Effector memory CD4-positive, alpha-beta T cell (primary cell): ENCODE results near the gene UGT1A3.
"Not testable (repeated sequence)": the region's sequence is repeated elsewhere in the genome, so short reads cannot be mapped to it uniquely, and the experiment has no call there.

ENCODE experiments used
- DNase-seq, 3 donors: peaks; one replicate each; pipeline ENCODE4 v3.0.0-alpha.2; 2020
- H3K27ac ChIP-seq: 2 replicates; pipeline ENCODE4 v1.7.0; 2013; ENCODE audit warnings: mild to moderate bottlenecking, low read length, moderate library complexity; ENCODE audit not compliant: insufficient read depth, poor library complexity, severe bottlenecking
- H3K27me3 ChIP-seq: replicated peaks from 2 replicates; pipeline ENCODE4 v1.7.0; 2013; ENCODE audit warnings: mild to moderate bottlenecking, low read length; ENCODE audit not compliant: insufficient read depth, control insufficient read depth, poor library complexity, severe bottlenecking
- H3K36me3 ChIP-seq: 2 replicates; pipeline ENCODE4 v1.7.0; 2013; ENCODE audit warnings: mild to moderate bottlenecking, low read length, moderate library complexity; ENCODE audit not compliant: control insufficient read depth, insufficient read depth
- H3K4me1 ChIP-seq: 2 replicates; pipeline ENCODE4 v1.7.0; 2013; ENCODE audit warnings: low read length, mild to moderate bottlenecking; ENCODE audit not compliant: control insufficient read depth, insufficient read depth, poor library complexity, severe bottlenecking
- H3K4me3 ChIP-seq: 2 replicates; pipeline ENCODE4 v1.7.0; 2013; ENCODE audit warnings: low read length, low read depth, mild to moderate bottlenecking; ENCODE audit not compliant: insufficient read depth, poor library complexity, severe bottlenecking
- H3K9me3 ChIP-seq: 2 replicates; pipeline ENCODE4 v1.7.0; 2013; ENCODE audit warnings: mild to moderate bottlenecking, low read length, moderate library complexity; ENCODE audit not compliant: control insufficient read depth

The UGT1A3 gene

DNA sequence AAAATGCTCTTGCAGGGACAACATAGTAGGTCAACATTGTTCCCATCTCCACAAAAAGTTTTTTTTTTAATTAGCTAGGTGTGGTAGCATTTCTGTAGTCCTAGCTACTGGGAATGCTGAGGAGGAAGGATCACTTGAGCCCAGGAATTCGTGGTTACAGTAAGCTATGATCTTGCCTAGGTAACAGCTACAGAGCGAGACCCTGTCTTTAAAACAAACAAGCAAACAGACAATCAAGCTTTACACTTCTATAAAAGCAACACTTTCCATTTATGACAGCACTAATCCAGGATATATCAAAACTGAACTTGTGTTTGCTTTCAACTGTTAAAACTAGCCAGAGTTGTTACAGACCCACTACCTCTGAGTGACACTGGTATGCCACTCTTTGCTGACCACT is 12.0 kb downstream of the UGT1A3 start:
- Histone ChIP-seq H3K4me1 (no peaks in the 10 kb centered on the region), H3K4me3 (no peak overlapping the region), H3K36me3 (no peaks in the 10 kb centered on the region), H3K27me3 (no peaks in the 10 kb centered on the region), H3K9me3 (no peaks in the 10 kb centered on the region), H3K27ac (no peak overlapping the region)
- no peak for DNase-seq

DNA sequence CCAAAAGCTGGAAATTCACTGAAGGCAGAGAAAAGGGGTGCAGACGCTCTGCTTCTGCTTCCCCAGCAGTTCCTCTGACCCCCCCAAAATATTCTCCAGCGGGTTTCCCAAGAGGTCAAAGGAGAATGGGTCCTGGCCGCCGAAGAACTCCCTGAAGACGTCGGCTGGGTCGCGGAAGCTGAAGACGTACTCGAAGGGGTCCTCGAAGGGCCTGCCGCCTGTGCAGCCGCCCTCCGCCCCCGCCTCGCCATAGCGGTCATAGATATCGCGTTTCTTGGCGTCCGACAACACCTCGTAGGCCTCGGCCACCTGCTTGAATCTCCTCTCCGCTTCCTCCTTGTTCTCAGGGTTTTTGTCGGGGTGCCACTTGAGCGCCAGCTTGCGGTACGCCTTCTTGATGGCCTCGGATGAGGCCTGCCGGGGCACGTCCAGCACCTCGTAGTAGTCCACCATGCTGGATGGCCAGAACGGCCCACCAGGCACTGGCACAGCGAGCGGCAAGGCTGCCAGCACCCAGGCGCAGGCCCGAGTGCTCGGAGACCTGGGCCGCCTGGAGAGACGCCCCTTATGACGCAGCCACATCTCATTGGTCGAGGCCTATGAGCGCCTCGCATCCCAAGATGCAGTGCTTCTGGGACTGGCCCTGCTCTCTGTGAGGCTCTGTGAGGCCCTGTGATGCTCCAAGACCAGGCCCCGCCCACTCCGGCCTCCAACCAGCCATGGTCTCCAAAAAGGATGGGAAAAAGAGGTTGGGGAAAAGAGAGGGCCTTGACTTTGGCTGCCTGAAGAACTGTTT is 14.8 kb downstream of the UGT1A3 start:
- DNase-seq: no peak
- H3K4me3 ChIP-seq: no peak overlapping the region
- no peaks in the 10 kb centered on the region for H3K27me3 ChIP-seq
- H3K9me3 ChIP-seq: no peaks in the 10 kb centered on the region
- H3K27ac ChIP-seq: no peak overlapping the region
- H3K36me3 ChIP-seq: no peaks in the 10 kb centered on the region
- no peaks in the 10 kb centered on the region for H3K4me1 ChIP-seq

DNA sequence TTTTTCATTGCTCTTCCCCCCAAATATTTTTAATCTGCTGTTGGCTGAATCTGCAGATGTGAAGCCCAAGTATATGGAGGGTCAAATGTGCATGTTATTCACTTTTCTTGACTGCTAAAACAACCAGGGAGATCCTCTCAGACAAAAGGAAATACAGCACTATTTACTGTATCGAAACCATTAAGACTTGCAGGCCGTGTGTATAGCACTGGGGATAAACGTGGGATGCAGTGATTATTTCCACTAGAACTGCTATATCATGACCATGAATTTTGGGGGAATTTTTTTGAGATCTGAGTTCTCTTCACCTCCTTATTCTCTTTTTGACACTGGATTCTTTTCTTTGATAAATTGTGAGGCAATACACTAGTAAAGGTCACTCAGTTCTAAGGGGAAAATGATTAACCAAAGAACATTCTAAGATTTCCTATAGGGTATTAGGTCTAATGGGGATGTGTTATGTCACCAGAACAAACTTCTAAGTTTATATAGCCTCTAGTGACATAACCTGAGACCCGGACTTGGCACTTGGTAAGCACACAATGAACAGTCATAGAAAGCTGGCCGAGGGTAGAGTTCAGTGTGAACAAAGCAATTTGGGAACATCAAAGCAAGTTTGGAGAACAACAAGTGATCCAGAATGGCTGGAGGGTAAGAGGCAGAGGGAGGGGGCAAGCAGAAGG is 16.4 kb downstream of the UGT1A3 start:
- Histone ChIP-seq H3K4me1 (no peaks in the 10 kb centered on the region), H3K4me3 (no peak overlapping the region), H3K9me3 (no peaks in the 10 kb centered on the region), H3K36me3 (no peaks in the 10 kb centered on the region), H3K27me3 (no peaks in the 10 kb centered on the region), H3K27ac (no peak overlapping the region)
- no peak for DNase-seq

DNA sequence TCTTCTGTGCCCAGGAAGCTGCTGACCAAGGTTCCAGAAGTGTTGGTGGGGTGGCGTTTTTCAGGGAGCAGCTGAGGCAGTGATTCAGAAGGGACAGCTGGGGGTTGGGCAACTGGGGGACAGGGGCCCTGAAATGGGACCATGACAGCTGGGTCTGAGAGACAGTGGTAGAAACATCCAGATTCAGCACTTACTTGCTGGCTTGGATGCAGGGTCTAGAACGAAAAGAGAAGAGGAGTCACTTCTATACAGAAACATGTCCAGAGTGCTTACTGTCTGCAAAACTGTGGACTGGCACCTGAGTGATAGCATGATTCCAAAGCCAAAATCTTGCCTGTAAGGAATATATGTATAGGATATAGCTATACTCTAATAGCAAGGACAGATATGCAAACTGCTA is 17.0 kb downstream of the UGT1A3 start:
- not testable (repeated sequence) for H3K4me3 ChIP-seq, DNase-seq, H3K27ac ChIP-seq, H3K9me3 ChIP-seq, H3K4me1 ChIP-seq, H3K27me3 ChIP-seq, H3K36me3 ChIP-seq

DNA sequence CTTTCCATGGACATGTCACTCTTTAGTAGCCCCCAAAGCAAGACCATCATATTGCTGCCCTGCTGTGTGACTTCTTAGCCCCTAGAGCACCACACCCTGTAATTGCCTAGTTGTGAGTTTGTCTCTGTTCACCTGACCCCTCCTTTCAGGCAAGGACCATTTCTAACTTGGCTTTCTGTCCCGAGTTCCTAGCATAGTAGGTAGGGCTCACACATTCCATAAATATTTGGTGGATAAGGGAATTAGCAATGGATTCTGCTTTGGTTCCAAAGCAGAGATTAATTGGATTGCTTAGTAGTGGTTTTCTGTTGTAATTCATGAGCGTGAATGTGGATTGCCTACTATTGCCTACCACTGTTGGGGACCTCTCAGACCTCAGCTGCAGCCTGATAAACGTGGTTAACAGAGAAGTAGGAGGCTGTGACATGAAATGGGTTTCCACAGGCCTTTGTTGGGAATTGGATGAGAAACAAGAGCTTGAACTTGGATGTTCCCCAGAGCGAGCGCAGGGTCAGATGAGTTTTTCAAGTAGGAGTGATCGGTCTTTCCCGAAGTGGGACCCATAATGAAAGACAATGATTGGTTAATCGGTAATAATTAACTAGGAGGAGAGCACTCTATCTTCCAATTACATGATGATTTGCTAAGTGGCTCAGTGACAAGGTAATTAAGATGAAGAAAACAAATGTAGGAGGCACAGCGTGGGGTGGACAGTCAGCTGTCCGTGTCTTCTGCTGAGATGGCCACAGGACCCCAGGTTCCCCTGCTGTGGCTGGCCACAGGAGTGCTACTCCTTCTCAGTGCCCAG is 17.8 kb downstream of the UGT1A3 start:
- no peaks in the 10 kb centered on the region for H3K36me3 ChIP-seq
- H3K27me3 ChIP-seq: no peaks in the 10 kb centered on the region
- no peak for DNase-seq
- H3K27ac ChIP-seq: no peak overlapping the region
- no peaks in the 10 kb centered on the region for H3K9me3 ChIP-seq
- H3K4me3 ChIP-seq: no peak overlapping the region
- no peaks in the 10 kb centered on the region for H3K4me1 ChIP-seq

DNA sequence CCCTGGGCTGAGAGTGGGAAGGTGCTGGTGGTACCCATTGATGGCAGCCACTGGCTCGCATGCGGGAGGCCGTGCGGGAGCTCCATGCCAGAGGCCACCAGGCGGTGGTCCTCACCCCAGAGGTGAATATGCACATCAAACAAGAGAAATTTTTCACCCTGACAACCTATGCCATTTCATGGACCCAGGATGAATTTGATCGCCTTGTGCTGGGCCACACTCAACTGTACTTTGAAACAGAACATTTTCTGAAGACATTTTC is 18.4 kb downstream of the UGT1A3 start:
- no peak overlapping the region for H3K27ac ChIP-seq
- H3K36me3 ChIP-seq: no peaks in the 10 kb centered on the region
- DNase-seq: no peak
- no peaks in the 10 kb centered on the region for H3K9me3 ChIP-seq
- no peak overlapping the region for H3K4me3 ChIP-seq
- H3K4me1 ChIP-seq: no peaks in the 10 kb centered on the region
- no peaks in the 10 kb centered on the region for H3K27me3 ChIP-seq

DNA sequence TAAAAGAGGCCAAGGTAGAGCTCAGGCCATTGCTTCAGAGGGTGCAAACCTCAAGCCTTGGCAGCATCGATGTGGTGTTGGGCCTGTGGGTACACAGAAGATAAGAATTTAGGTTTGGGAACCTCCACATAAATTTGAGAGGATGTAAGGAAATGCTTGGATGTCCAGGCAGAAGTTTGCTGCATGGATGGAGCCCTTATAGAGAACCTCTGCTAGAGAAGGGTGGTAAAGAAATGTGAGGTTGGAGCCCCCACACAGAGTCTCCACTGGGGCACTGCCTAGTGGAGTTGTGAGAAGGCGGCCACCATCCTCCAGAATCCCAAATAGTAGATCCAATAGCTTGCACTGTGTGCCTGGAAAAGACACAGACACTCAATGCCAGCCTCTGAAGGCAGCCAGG is 21.8 kb downstream of the UGT1A3 start:
- not testable (repeated sequence) for H3K9me3 ChIP-seq, H3K27me3 ChIP-seq, H3K4me1 ChIP-seq, H3K4me3 ChIP-seq, DNase-seq, H3K36me3 ChIP-seq, H3K27ac ChIP-seq

DNA sequence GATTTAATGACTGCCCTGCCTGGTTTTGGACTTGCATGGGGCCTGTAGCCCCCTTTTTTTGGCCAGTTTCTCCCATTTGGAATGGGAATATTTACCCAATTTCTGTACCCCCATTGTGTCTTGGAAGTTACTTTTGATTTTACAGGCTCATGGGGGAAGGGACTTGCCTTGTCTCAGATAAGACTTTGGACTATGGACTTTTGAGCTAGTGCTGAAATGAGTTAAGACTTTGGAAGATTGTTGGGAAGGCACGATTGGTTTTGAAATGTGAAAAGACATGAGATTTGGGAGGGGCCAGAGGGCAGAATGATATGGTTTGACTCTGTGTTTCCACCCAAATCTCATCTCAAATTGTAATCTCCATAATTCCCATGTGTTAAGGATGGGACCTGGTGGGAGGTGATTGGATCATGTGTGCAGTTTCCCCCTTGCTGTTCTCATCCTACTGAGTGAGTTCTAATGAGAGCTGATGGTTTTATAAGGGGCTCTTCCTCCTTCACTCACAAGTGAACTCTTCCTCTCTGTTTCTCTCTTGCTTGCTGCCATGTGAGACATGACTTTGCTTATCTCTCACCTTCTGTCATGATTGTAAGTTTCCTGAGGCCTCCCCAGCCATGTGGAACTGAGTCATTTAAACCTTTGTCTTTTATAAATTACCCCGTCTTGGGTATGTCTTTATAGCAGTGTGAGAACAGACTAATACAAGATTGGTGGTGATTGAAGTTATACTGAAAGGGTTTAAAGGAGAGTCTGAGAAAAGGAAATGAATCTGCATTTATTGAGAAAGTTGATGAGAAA is 22.6 kb downstream of the UGT1A3 start:
- H3K27me3 ChIP-seq, H3K4me1 ChIP-seq, DNase-seq: not testable (repeated sequence)

DNA sequence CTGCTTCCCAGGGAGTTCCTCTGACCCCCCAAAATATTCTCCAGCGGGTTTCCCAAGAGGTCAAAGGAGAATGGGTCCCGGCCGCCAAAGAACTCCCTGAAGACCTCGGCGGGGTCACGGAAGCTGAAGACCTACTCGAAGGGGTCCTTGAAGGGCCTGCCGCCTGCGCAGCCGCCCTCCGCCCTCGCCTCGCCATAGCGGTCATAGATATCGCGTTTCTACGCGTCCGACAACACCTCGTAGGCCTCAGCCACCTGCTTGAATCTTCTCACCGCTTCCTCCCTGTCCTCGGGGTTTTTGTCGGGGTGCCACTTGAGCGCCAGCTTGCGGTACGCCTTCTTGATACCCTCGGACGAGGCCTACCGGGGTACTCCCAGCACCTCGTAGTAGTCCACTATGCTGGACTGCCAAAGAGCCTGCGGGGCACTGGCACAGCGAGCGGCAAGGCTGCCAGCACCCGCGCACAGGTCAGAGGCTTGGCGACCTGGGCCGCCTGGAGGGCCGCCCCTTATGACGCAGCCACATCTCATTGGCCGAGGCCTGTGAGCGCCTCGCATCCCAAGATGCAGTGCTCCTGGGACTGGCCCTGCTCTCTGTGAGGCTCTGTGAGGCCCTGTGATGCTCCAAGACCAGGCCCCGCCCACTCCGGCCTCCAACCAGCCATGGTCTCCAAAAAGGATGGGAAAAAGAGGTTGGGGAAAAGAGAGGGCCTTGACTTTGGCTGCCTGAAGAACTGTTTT is 26.2 kb downstream of the UGT1A3 start:
- no peaks in the 10 kb centered on the region for H3K9me3 ChIP-seq
- no peak for DNase-seq
- H3K27me3 ChIP-seq: no peaks in the 10 kb centered on the region

More for the DNA sequence above, 22.6 kb downstream of the UGT1A3 start:
- H3K4me3 ChIP-seq, H3K36me3 ChIP-seq, H3K9me3 ChIP-seq, H3K27ac ChIP-seq: not testable (repeated sequence)

More for the DNA sequence above, 26.2 kb downstream of the UGT1A3 start:
- H3K36me3 ChIP-seq: no peaks in the 10 kb centered on the region
- H3K27ac ChIP-seq: no peak overlapping the region
- no peak overlapping the region for H3K4me3 ChIP-seq
- H3K4me1 ChIP-seq: no peaks in the 10 kb centered on the region
